ENCODE measurements around the gene TCF7L1. TPM values are rescaled to one million over a fixed set of nuclear protein-coding genes. Genes with fewer than 3 reads are reported as not detected.
A peak's percentile ranks its signal among the peaks of the same experiment; 100 is the strongest.

Gene TCF7L1
- total and polyA plus RNA-seq, 2 of the 13 experiments (the other 11 are each of a cell fraction or from before 2014, with no cell fraction given): 0.04 to 0.15 TPM

DNA sequence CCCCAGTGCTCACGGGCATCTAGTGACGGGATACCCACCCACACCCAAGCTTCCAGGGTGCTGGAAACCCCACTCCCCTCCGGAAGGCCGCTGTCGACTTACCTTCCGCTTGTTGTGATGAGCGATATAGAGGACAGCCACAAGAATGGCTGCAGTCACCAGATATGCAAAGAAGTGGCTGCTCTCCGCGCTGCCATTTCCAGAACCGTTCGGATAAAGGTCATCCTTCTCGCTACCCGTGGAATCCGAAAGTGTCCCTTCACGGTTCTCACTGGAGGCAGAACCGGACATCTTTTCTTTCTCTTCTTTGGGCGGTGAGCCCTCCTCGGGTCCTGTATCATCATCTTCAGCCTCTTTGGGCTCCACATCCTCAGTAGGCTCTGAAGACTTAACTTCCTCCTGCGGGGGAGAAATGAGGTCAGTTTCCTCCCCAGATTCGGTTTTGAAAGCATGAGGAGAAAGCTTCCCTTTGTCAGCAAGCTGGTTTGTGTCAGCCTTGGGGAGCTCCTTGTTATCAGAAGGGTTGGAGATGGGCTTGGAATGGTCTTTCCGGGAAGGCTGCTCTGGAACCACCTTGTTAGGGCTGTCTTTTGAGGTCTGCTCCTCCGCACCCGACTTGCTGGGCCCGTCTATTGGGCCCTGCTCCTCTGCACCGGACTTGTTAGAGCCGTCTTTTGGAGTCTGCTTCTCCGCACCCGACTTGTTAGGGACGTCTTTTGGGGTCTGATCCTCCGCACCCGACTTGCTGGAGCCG, 193.4 kb downstream of the TCF7L1 start (continued):
- TF ChIP-seq, protein P1, sequence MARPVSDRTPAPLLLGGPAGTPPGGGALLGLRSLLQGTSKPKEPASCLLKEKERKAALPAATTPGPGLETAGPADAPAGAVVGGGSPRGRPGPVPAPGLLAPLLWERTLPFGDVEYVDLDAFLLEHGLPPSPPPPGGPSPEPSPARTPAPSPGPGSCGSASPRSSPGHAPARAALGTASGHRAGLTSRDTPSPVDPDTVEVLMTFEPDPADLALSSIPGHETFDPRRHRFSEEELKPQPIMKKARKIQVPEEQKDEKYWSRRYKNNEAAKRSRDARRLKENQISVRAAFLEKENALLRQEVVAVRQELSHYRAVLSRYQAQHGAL (CRISPR knock-in tag; IDR thresholded peaks at IDR 0.05; ENCODE audit: not compliant biosample characterization): no peak
- TF ChIP-seq JUN (CRISPR knock-in tag; IDR thresholded peaks at IDR 0.05): no peak
- TF ChIP-seq YY1 (IDR thresholded peaks at IDR 0.05; ENCODE audit: insufficient read depth, insufficient replicate concordance, low read depth, low read length): peak; percentile 56
- TF ChIP-seq ISX (CRISPR knock-in tag; conservative IDR thresholded peaks at IDR 0.05): no peak
- TF ChIP-seq ZNF878 (CRISPR knock-in tag; IDR thresholded peaks at IDR 0.05): no peak
- TF ChIP-seq SP2 (CRISPR knock-in tag; IDR thresholded peaks at IDR 0.05): no peak
- TF ChIP-seq, protein P2, sequence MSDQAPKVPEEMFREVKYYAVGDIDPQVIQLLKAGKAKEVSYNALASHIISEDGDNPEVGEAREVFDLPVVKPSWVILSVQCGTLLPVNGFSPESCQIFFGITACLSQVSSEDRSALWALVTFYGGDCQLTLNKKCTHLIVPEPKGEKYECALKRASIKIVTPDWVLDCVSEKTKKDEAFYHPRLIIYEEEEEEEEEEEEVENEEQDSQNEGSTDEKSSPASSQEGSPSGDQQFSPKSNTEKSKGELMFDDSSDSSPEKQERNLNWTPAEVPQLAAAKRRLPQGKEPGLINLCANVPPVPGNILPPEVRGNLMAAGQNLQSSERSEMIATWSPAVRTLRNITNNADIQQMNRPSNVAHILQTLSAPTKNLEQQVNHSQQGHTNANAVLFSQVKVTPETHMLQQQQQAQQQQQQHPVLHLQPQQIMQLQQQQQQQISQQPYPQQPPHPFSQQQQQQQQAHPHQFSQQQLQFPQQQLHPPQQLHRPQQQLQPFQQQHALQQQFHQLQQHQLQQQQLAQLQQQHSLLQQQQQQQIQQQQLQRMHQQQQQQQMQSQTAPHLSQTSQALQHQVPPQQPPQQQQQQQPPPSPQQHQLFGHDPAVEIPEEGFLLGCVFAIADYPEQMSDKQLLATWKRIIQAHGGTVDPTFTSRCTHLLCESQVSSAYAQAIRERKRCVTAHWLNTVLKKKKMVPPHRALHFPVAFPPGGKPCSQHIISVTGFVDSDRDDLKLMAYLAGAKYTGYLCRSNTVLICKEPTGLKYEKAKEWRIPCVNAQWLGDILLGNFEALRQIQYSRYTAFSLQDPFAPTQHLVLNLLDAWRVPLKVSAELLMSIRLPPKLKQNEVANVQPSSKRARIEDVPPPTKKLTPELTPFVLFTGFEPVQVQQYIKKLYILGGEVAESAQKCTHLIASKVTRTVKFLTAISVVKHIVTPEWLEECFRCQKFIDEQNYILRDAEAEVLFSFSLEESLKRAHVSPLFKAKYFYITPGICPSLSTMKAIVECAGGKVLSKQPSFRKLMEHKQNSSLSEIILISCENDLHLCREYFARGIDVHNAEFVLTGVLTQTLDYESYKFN (CRISPR knock-in tag; conservative IDR thresholded peaks at IDR 0.05): 0 out of 2 replicates have a peak, but pooled peaks have one; percentile 21
- TF ChIP-seq PRPF4 (IDR thresholded peaks at IDR 0.05; ENCODE audit: low read depth, low read length, poor library complexity, severe bottlenecking): no peak
- TF ChIP-seq, protein P3, sequence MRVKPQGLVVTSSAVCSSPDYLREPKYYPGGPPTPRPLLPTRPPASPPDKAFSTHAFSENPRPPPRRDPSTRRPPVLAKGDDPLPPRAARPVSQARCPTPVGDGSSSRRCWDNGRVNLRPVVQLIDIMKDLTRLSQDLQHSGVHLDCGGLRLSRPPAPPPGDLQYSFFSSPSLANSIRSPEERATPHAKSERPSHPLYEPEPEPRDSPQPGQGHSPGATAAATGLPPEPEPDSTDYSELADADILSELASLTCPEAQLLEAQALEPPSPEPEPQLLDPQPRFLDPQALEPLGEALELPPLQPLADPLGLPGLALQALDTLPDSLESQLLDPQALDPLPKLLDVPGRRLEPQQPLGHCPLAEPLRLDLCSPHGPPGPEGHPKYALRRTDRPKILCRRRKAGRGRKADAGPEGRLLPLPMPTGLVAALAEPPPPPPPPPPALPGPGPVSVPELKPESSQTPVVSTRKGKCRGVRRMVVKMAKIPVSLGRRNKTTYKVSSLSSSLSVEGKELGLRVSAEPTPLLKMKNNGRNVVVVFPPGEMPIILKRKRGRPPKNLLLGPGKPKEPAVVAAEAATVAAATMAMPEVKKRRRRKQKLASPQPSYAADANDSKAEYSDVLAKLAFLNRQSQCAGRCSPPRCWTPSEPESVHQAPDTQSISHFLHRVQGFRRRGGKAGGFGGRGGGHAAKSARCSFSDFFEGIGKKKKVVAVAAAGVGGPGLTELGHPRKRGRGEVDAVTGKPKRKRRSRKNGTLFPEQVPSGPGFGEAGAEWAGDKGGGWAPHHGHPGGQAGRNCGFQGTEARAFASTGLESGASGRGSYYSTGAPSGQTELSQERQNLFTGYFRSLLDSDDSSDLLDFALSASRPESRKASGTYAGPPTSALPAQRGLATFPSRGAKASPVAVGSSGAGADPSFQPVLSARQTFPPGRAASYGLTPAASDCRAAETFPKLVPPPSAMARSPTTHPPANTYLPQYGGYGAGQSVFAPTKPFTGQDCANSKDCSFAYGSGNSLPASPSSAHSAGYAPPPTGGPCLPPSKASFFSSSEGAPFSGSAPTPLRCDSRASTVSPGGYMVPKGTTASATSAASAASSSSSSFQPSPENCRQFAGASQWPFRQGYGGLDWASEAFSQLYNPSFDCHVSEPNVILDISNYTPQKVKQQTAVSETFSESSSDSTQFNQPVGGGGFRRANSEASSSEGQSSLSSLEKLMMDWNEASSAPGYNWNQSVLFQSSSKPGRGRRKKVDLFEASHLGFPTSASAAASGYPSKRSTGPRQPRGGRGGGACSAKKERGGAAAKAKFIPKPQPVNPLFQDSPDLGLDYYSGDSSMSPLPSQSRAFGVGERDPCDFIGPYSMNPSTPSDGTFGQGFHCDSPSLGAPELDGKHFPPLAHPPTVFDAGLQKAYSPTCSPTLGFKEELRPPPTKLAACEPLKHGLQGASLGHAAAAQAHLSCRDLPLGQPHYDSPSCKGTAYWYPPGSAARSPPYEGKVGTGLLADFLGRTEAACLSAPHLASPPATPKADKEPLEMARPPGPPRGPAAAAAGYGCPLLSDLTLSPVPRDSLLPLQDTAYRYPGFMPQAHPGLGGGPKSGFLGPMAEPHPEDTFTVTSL (CRISPR knock-in tag; IDR thresholded peaks at IDR 0.05; ENCODE audit: borderline replicate concordance): no peak
- peak; percentile 55; the same call in 1 of the 2 replicates for TF ChIP-seq ETV5 (CRISPR knock-in tag; IDR thresholded peaks at IDR 0.05; ENCODE audit: borderline replicate concordance)
- peak; percentile 42; the same call in 1 of the 2 replicates for TF ChIP-seq PHF8 (CRISPR knock-in tag; IDR thresholded peaks at IDR 0.05)
- TF ChIP-seq, protein P4, sequence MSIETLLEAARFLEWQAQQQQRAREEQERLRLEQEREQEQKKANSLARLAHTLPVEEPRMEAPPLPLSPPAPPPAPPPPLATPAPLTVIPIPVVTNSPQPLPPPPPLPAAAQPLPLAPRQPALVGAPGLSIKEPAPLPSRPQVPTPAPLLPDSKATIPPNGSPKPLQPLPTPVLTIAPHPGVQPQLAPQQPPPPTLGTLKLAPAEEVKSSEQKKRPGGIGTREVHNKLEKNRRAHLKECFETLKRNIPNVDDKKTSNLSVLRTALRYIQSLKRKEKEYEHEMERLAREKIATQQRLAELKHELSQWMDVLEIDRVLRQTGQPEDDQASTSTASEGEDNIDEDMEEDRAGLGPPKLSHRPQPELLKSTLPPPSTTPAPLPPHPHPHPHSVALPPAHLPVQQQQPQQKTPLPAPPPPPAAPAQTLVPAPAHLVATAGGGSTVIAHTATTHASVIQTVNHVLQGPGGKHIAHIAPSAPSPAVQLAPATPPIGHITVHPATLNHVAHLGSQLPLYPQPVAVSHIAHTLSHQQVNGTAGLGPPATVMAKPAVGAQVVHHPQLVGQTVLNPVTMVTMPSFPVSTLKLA (IDR thresholded peaks at IDR 0.05): no peak
- no peak for TF ChIP-seq ATF7 (IDR thresholded peaks at IDR 0.05)
- no peak for TF ChIP-seq ATF7 (CRISPR knock-in tag; IDR thresholded peaks at IDR 0.05)
- TF ChIP-seq, protein P5, sequence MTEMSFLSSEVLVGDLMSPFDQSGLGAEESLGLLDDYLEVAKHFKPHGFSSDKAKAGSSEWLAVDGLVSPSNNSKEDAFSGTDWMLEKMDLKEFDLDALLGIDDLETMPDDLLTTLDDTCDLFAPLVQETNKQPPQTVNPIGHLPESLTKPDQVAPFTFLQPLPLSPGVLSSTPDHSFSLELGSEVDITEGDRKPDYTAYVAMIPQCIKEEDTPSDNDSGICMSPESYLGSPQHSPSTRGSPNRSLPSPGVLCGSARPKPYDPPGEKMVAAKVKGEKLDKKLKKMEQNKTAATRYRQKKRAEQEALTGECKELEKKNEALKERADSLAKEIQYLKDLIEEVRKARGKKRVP (CRISPR knock-in tag; IDR thresholded peaks at IDR 0.05): no peak
- TF ChIP-seq POLR2G (IDR thresholded peaks at IDR 0.05; ENCODE audit: low read depth, low read length): no peak; the same call in 1 of the 2 replicates

Data from HepG2 (cell line).